HCEC 1CT (cell line): ENCODE data around the gene DGKH.
A peak's percentile ranks its signal among the peaks of the same experiment; 100 is the strongest.
"Not testable (repeated sequence)": the region's sequence is repeated elsewhere in the genome, so short reads cannot be mapped to it uniquely, and the experiment has no call there.

ENCODE experiments used
- DNase-seq: peaks from one replicate; pipeline ENCODE4 v3.0.0-alpha.2; 2017

The DGKH gene

DNA sequence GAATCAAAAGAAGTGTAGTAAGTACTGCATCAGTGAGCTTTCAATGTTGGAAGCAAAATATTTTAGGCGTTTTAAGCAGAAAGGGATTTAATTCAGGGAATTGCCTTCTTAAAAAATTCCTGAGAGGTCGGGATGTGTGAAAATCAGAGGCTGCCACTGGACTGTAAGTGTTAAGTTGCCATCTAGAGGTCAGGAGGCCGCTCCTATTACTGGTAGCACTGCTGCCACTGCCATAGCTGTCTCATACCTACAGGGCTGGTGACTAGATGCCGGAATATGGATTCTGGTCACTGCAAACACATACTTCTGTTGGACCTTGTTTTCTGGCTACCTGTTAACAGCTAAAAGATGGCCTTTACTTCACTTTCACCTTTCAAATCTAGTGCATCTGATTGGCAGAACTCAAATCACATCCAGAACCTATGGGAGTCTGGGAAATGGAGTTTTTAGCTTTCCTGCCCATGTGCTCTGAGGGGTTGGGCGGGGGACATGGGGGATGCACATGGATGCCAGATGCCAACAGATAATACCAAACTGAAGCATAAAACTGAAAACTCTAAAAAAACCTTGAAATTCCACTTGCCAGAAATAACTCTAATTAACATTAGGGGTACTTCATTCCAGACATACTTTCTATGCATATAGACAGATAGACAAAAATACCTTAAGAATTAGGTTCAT, 29.8 kb downstream of the DGKH start:
- no peak for DNase-seq

- no peak for DNase-seq
These were observed 34.8 kb downstream of the DGKH start for GRCh38 chr13:42083138-42083770.

- DNase-seq, result no peak
These were observed 36.3 kb downstream of the DGKH start for GRCh38 chr13:42084722-42085121.

- DNase-seq, result no peak
These were observed 38.1 kb downstream of the DGKH start for GRCh38 chr13:42086582-42086981.

DNA sequence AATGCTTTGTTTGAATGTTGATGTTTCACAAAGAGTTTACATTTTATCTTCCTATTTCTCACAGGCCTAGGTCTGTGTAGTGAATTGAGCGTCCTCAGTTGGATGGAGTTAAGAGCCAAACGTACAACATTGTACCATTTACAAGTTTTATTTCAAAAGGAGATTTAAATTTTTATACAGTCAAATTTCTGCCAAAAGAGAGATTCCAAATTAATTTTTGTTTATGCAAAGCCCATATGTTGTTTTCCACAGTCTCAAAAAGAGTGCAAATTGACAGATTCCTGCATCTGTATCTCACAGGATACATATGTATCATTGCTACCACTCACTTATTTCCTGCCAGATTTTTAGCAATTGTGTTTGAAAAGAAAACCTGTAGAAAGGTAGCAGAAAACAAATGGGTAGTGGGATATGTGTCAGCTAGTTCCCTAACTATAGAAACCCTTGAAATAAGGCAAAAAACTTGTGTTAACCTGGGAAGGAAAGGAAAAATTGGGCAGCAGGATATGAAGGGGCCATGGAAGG, 46.1 kb downstream of the DGKH start:
- DNase-seq, result no peak

DNA sequence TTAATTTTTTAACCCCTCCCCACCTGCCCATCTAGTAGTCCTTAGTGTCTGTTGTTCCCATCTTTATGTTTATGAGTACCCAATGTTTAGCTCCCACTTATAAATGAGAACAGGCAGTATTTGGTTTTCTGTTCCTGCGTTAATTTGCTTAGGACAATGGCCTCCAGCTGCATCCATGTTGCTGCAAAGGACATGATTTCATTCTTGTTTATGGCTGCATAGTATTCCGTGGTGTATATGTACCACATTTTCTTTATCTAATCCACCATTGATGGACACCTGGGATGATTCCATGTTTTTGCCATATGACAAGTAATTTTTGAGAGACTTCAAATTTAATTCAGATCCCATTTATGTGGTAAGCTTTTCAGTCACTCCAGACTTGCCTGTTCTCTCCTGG, 47.8 kb downstream of the DGKH start:
- not testable (repeated sequence) for DNase-seq

DNA sequence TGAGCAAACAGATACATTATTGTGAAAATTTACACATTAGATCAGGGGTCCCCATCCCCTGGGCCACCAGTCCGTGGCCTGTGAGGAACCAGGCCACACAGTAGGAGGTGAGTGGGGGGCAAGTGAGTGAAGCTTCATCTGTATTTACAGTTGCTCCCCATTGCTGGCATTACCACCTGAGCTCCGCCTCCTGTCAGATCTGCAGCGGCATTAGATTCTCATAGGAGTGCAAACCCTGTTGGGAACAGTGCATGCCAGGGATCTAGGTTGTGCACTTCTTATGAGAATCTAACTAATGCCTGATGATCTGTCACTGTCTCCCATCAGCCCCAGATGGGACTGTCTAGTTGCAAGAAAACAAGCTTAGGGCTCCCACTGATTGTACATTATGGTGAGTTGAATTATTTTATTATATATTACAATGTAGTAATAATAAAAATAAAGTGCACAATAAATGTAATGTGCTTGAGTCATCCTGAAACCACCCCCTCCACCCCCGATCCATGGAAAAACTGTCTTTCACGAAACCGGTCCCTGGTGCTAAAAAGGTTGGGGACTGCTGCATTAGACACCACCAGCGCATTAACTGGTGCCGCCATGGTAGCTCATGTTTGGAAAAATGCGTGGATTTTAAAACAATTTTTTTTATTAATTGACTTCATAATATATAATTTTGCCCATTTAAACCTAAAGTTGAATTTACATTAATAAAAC, 51.7 kb downstream of the DGKH start:
- no peak for DNase-seq

- DNase-seq, result no peak
These were observed 52.5 kb downstream of the DGKH start for GRCh38 chr13:42100960-42101359.

- DNase-seq, result no peak
These were observed 53.6 kb downstream of the DGKH start for GRCh38 chr13:42101821-42102585.

DNA sequence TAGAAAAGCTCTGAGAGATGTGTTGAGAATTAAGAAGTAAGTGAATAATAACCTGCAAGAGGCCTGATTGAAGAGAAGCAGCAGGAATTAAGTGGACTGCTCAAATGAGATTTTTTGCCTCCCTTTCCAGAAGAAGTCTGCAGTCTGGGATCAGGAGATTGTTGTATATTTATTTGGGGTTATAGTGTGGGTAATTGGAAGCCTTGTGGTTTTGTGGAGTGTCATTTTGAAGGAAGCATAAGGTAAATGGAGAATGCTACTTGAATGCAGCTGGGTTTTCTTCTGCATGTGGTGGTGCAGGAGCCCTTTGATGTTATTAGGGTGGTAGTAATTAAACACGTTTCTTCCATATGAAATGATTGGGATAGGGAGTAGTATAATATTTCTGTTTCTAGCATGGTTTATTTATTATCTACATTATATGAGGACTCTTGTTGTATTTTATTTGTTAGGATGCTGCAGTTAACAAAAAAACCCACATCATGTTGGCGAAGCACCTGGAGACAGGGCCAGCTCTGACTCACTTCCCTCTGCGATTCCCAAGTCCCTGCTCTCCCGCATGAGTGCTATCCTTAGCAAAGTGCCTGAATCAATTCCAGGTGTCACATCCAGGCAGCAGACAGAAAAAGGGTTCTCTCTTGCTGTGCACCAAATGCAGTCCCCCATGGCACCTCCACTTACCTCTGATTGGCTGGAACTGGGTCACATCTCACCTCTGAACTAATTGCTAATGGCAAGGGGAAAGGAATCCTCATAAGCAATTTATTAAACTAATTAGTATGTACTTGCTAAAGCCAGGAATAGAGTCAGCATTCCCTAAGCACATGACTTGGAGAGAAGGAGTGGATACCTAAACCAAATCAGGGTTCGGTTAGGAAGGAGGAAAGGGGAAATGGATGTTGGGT, 54.8 kb downstream of the DGKH start:
- no peak for DNase-seq

- DNase-seq, result no peak
These were observed 58.5 kb downstream of the DGKH start for GRCh38 chr13:42106998-42107397.

DNA sequence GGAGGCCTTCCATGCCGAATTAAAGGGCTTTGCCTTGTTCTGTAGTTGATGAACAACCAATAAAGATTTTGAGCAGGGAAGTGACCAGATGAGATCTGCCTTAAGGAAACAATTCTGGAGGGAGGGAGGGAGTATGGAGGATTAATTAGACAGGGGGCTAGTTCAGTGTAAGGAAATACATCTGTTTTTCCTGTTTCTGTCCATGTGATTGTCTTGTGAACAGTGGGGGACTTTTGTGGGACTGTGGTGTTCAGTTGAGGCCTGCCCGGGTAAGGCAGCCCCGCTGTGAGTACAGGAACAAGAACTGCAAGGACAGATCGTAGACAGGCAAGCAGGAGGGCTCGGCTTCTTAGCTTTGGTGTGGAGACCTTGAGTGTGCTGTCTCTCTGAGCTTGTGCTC, 59.0 kb downstream of the DGKH start:
- no peak for DNase-seq

GRCh38 chr13:42108217-42108616, 59.8 kb downstream of the DGKH start:
- no peak for DNase-seq

GRCh38 chr13:42109957-42110356, 61.5 kb downstream of the DGKH start:
- DNase-seq, result no peak

DNA sequence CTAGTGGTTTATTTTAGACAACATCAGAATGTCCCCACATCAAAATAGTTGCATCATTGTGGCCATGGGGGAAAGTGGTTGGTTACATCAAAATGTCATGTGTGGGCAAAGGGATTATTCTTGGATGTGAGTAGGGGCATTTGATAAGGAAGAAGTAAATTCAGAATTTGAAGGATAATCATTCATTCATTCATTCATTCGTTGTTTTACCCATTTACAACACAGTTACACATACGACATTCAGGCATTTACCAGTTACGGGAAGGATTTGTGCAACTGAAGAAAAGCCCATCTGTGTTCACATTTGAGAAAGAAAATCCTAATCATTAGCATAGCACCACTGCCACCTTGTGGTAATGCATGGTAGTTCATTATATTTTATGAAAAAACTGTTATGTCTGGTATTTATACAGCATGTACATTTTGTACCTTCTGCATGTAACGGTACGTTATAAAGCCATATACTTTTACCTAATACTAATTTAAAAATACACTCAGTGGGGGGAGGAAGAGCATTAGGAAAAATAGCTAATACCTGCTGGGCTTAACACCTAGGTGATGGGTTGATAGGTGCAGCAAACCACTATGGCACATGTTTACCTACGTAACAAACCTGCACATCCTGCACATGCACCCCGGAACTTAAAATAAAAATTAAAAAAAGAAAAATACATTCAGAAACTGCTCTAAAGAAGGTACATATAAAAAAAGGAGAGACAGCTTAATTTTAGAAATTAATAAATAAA, 62.1 kb downstream of the DGKH start:
- peak; percentile 80 for DNase-seq

DNA sequence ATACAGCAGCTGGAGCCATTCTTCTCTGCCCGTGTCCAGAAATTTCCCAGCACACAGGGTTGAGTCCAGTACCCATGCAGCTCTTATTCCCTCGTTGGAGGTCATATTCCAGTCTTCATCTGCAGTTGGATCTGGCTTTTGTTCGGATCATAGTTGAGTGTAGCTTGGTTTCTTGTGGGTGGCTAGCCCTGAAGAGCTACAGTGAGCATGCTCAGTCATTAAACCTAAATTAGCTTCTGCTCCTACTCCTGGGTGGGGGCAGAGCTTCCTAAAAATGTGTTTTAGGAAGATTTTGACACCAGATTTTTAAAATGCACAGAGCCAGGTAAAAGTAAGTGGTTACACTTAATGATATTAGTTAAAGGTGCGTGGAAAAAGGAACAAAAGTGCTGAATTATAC, 64.4 kb downstream of the DGKH start:
- no peak for DNase-seq

DNA sequence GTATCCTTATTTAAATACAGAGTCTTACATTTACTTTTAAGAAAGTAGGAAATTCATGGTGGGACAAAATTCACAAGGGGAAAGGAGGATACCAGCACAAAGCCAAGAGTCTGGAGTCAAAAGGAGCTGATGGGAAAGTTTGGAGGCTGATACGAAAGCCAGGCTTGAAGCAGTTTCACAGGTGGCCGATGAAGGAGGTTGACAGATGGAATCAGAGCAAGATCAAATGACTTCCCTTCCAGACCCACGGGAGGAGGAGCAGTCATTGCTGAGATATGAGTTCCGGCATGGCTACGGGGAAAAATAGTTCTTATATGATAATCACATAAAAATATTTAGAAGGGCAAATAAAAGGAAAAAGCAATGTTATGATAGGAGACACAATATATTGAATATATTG, 65.0 kb downstream of the DGKH start:
- DNase-seq, result no peak

DNA sequence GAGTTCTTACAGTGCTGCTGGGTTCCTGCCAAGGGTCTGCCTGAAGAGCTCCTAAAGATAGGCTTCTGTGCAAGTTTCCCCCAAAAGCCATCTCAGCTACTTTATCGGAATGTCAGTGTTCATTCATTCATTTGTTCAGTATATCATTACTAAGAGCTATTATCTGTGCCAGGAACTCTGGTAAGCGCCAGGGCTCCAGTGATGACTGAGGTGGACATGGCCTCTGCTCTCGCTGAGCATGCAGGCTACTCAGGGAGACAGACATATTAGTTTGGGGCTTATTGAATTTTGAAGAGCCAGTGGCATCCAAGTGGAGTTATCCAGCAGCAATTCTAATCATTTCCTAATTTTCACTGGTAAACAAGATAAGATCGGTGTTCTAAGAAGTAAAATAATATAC, 65.8 kb downstream of the DGKH start:
- no peak for DNase-seq

DNA sequence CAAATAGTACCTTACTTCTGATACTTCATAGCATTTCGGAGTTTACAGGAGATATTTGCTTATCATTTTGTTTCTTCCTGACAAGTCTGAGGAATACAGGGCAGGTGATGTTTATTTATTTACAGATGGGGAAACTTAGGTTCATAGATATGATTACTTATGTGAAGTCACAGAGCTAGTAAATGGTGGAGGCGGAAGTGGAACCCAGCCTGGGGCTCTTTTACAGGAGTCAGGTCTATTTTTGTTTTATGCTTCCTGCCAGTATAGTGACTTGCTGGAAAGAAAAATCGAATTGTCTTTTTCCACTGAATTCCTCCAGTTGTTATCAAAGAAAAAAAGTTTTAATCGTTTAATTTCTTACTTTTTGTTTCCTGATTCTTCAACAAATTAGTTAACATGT, 66.5 kb downstream of the DGKH start:
- DNase-seq, result no peak

DNA sequence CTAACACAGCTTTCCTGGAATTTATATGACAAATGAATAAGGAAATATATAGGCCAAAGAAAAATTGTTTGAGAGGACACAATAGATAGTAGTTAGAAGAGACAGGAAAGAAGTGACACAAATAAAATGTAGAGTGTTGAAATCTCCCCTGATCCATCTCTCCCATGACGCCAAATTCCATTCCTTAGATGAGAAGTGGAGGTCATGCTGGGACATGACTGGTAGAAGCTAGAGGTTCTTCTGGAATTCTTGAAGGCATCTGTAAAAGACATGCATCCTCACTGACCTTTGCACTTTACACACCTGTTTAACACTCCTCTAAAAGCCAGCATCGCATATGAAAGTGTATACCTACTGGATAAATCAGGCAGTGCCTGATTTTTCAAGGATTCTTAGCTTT, 67.8 kb downstream of the DGKH start:
- no peak for DNase-seq

DNA sequence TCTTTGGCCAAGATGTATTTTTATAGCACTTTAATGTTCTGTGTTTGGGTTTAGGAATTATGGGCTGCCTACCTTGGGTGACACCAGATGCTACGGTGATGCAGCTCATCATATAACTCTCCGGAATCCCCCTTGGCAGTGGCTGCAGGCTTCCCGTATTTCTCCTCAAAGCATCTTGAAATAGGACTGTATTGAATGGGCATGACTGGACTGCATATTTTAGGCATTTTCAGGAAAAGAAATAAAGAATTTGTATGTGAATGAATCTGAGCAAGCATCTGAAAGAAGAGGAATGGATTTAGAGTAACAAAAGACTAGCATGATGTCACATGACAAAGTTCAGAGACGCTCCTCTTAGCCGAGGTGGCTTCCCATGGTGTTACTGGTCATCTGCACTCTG, 70.6 kb downstream of the DGKH start:
- DNase-seq, result no peak

DNA sequence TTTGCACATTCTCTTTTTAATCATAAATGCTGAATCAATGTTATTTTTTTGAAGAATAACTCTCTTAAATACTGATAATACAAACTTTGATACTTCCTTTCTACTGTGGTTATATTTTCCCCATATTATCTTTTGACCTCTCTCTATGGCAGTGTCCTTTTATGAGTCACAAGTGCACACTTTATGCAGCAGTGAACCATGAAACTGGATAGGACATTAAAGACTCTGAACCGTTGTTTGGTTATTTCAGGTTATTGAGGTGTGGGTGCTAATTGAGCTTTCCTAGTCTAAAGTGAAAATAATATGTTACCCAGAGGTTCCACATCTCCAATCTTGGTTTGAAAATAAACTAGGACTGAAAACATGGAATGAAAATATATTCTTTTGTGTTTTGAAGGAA, 71.4 kb downstream of the DGKH start:
- no peak for DNase-seq
